Measurements from ENCODE around the gene CRABP2.

Gene CRABP2

DNA sequence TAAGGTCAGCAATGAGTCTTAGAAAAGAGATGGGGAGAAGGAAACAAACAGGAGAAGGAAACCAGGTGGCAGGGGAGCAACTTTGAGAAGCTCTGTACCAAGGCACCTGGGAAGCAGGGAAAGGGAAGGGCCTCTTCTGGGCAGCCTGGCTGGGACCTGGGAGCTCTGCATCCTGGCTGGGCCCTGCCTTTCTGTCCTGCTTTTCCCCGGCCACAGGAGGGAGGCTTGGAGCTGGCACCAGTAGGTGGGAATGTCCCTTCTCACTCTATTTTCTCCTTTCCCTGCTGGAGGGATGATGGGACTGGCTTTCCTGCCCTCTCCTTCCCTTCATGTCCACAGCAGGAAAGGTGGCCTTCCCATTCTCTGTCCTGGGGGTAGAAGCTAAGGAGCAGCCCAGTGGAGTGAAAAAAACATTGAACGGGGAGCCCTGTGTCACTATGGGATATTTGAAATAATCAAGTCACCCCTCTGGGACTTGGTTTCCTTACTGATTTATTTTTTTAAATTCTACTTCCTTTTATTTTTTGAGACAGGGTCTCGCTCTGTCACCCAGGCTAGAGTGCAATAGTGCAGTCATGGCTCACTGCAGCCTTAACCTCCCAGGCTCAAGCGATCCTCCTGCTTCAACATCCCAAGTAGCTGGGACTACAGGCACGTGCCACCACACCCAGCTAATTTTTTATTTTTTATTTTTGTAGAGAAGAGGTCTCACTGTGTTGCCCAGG is 23.1 kb downstream of the CRABP2 start:
- TF ChIP-seq, protein P1, sequence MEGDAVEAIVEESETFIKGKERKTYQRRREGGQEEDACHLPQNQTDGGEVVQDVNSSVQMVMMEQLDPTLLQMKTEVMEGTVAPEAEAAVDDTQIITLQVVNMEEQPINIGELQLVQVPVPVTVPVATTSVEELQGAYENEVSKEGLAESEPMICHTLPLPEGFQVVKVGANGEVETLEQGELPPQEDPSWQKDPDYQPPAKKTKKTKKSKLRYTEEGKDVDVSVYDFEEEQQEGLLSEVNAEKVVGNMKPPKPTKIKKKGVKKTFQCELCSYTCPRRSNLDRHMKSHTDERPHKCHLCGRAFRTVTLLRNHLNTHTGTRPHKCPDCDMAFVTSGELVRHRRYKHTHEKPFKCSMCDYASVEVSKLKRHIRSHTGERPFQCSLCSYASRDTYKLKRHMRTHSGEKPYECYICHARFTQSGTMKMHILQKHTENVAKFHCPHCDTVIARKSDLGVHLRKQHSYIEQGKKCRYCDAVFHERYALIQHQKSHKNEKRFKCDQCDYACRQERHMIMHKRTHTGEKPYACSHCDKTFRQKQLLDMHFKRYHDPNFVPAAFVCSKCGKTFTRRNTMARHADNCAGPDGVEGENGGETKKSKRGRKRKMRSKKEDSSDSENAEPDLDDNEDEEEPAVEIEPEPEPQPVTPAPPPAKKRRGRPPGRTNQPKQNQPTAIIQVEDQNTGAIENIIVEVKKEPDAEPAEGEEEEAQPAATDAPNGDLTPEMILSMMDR (IDR thresholded peaks at IDR 0.05; ENCODE audit: low read depth, low read length, missing control alignments): peak; percentile 19
- no peak for DNase-seq (ENCODE audit: extremely low read depth, low read depth)
- H3K4me3 ChIP-seq (replicated peaks; ENCODE audit: low read depth, low read length): no peak overlapping the region

DNA sequence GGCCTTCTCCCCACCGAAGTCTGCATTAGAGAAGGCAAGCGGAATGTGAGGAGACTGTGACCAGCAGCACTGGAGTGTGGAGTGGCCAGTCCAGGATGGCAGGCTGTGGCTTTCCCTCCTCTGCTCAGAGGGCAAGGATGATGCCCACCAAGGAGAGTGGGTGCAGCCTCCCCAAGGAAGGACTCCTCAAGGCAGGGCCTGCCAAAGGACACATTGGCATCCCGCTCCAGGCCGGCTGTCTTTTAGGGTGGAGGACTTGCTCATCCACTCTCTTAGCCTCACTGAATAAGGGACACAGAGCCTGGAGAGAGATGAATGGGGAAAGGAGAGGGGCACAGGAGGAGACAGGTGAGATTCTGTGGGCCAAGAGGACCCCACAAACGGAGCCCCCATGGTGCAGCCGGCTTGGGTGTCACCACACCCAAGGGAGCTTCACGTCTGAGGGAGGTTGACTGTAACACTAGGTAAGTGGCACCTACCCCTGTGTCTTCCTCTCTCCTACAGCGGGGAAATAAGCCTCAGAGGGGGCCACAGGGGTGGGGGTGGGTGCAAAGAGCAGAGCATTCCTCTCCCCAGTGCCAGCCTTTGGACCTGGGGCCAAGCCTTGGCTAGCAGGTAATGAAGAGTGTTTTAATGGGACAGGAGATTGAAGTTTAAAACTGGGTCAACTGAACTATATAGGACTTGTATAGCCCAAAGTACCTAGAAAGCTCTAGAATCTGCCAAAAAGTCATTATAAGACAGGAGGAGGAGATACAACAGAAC is 24.0 kb downstream of the CRABP2 start:
- TF ChIP-seq, protein P1 (IDR thresholded peaks at IDR 0.05; ENCODE audit: low read depth, low read length, missing control alignments): no peak
- no peak for DNase-seq (ENCODE audit: extremely low read depth, low read depth)
- H3K4me3 ChIP-seq (replicated peaks; ENCODE audit: low read depth, low read length): no peak overlapping the region

DNA sequence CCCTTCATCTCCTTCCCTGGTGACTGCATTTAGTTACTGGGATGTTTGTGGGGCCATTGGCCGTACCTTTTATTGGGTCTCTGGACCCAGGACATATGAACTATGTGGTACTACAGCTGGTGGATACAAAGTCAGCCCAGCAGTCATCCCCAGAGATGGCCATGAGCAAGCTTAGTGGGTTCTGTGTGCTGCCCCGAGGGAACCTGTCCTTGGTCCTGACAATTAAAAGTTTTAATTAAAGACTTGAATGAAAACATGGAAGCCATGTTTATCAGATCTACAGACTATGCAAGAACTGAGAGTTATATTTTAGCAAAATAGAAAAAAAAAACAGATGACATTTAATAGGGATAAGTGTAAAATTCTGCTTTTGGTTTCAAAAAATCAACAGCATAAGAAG is 25.3 kb downstream of the CRABP2 start:
- H3K4me3 ChIP-seq (replicated peaks; ENCODE audit: low read depth, low read length): no peak overlapping the region
- TF ChIP-seq, protein P1 (IDR thresholded peaks at IDR 0.05; ENCODE audit: low read depth, low read length, missing control alignments): no peak
- no peak for DNase-seq (ENCODE audit: extremely low read depth, low read depth)

DNA sequence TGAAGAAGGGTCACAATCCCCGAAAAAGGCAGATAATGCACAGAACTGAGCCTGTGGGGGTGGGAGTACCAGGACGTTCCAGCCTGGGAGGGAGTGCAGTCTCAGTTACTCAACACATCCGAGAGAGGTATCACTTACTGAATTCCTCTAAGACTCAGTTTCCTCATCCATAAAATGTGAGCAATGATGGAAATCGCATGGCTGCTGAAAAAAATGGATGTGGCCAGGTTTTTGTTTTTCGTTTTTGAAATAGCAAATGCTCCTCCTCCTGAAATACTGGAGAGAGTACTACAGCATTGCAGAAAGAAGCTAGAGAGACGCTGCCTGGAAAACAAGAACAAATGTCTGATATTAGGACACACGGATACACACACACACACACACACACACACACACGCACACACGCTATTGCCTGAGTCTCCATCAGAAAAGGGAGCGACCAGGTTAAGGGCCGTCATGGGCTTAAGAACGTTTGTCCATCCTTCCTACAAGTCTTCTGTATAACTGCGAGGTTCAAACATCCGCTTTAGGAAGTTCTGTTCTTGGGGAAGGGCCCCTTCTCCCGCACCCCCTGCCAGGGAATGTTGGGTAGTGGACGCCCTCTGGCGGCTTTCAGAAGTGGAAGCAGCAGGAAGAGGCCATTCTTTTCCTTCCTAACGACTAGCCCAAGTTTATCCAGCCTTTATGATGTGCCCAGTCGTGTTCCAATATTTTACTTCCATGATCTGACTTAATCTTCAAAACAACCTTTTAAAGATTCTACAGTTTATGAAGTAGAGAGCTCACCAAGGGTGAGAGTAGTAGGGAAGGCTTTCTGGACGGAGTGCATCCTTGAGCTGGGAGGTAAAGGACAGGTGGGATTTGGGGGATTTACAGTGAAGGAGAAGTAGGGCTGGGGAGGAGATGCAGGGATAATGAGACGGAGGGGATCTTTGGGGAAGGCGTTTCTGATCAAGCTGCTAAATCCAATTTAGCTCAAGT is 27.5 kb downstream of the CRABP2 start:
- TF ChIP-seq, protein P1 (IDR thresholded peaks at IDR 0.05; ENCODE audit: low read depth, low read length, missing control alignments): peak; percentile 90
- H3K4me3 ChIP-seq (replicated peaks; ENCODE audit: low read depth, low read length): peak overlapping the region; percentile 69

DNA sequence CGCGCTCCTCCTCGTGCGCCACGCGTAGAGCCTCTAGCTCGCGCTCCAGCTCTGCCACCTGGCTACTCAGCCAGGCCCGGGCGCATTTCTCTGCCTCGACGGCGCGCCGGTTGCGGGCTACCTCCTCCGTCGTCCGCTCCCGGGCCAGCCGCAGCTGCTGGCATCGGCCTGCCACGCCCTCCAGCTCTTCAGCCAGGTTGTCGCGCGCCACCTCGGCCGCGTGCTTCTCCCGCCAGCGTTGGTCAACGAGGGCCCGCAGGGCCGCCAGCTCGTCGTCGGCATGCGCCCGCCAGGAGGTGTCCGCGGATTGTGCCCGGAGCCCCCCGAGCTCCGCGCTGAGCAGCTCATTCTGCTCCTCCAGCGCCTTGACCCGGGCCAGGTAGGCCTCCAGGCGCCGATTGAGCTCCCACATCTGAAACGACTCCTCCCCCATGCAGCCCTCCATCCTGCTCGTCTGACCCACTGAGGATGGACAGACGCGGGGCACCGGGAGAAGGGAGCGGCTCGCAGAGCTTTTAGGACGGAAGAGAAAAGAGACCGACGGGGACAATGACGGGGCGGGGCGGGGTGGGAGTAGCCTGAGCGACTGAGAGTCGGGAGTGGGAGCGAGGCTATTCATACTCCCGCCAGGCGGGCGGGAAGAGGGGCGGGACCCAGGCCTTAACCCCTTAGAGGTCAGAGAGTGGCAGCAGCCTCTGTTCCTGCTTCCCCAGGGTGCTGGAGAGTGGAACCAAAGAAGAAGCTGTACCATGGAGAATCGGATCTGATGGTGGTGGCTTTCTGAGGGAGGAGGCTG is 28.4 kb downstream of the CRABP2 start, which contains the start of gene NES:
Gene NES, minus strand, starts transcription at position 588 of the 796 bp plus-strand sequence. Its CDS starts 143 bp downstream, at position 445.
- TF ChIP-seq, protein P1 (IDR thresholded peaks at IDR 0.05; ENCODE audit: low read depth, low read length, missing control alignments): no peak
- H3K4me3 ChIP-seq (replicated peaks; ENCODE audit: low read depth, low read length): peak within 1 kb of the TSS; percentile 69
- DNase-seq (ENCODE audit: extremely low read depth, low read depth): no peak

More for the DNA sequence above, 27.5 kb downstream of the CRABP2 start:
- no peak for DNase-seq (ENCODE audit: extremely low read depth, low read depth)
